GM23248 (cell line): ENCODE results near the gene THOC6.
"Not testable (repeated sequence)": the region's sequence is repeated elsewhere in the genome, so short reads cannot be mapped to it uniquely, and the experiment has no call there.

ENCODE experiments used
- EZH2 ChIP-seq: fragments of 200-600 bp; sonication (generic); IDR thresholded peaks from 2 replicates; pipeline ENCODE4 v1.6.1; 2018; ENCODE audit warnings: antibody characterized with exemption, mild to moderate bottlenecking; ENCODE audit not compliant: insufficient read depth, poor library complexity, severe bottlenecking
- EZH2phosphoT487 ChIP-seq: fragments of 200-600 bp; sonication (generic); IDR thresholded peaks from 2 replicates; pipeline ENCODE4 v1.6.1; 2018; ENCODE audit warnings: antibody characterized with exemption, moderate library complexity, mild to moderate bottlenecking, low read depth; ENCODE audit not compliant: insufficient read depth

GRCh38 chr16:3072148-3072547 is 48.3 kb downstream of the THOC6 start:
- TF ChIP-seq EZH2, EZH2phosphoT487: not testable (repeated sequence)
